ENCODE measurements around the gene ZNF710.

Gene ZNF710

GRCh38 chr15:90083954-90084607, 83.0 kb downstream of the ZNF710 start:
- DNase-seq = no peak

GRCh38 chr15:90084876-90085423, 83.8 kb downstream of the ZNF710 start:
- no peak for DNase-seq

GRCh38 chr15:90085565-90085964, 84.4 kb downstream of the ZNF710 start:
- DNase-seq = no peak

- peak; percentile 29 to 44 for DNase-seq
Observed at GRCh38 chr15:90086868-90087268, 85.7 kb downstream of the ZNF710 start.

- peak; percentile 21 to 35 for DNase-seq
Observed at GRCh38 chr15:90087454-90088154, 86.5 kb downstream of the ZNF710 start.

- no peak for DNase-seq
Observed at GRCh38 chr15:90090226-90090848, 89.2 kb downstream of the ZNF710 start.

GRCh38 chr15:90091156-90091931, 90.2 kb downstream of the ZNF710 start:
- DNase-seq = no peak

GRCh38 chr15:90095521-90095959, 94.4 kb downstream of the ZNF710 start:
- peak; percentile 44 to 64 for DNase-seq

GRCh38 chr15:90097475-90097874, 96.4 kb downstream of the ZNF710 start:
- no peak for DNase-seq

- no peak for DNase-seq
Observed at GRCh38 chr15:90099072-90099867, 98.1 kb downstream of the ZNF710 start.

GRCh38 chr15:90099868-90100831, 99.0 kb downstream of the ZNF710 start:
- peak in 1 of 2 experiments; percentile 31 for DNase-seq

- peak in 1 of 2 experiments; percentile 18 for DNase-seq
Observed at GRCh38 chr15:90101130-90101968, 100.2 kb downstream of the ZNF710 start.

GRCh38 chr15:90101969-90102890, 101.1 kb downstream of the ZNF710 start, which contains the start of gene IDH2:
IDH2 (minus strand) TSS chr15:90102468; CDS start chr15:90102390, 78 bp downstream.
- peak; percentile 60 to 78 for DNase-seq

GRCh38 chr15:90103701-90104329, 102.7 kb downstream of the ZNF710 start:
- DNase-seq = peak; percentile 85 to 89

GRCh38 chr15:90104551-90104950, 103.4 kb downstream of the ZNF710 start:
- peak; percentile 50 to 63 for DNase-seq

GRCh38 chr15:90105521-90105920, 104.4 kb downstream of the ZNF710 start:
- DNase-seq = no peak

- peak; percentile 67 to 77 for DNase-seq
Observed at GRCh38 chr15:90106522-90107117, 105.5 kb downstream of the ZNF710 start.
